ENCODE measurements around the gene NOS1AP. TPM values are rescaled to one million over a fixed set of nuclear protein-coding genes. Genes with fewer than 3 reads are reported as not detected.

NOS1AP gene
- total and polyA plus RNA-seq, 2 donors (not counting 3 experiments of a cell fraction or from before 2014, with no cell fraction given), result 1.3 to 5.4 TPM

- Histone ChIP-seq H3K36me3 (ENCODE audit: control insufficient read depth in 2 of 2, extremely low read depth in 1 of 2, insufficient read depth in 2 of 2, low read length in 2 of 2) (no peaks in the 10 kb centered on the region), H3K9me3 (replicated peaks; ENCODE audit: control insufficient read depth, insufficient read depth, low read length) (no peaks in the 10 kb centered on the region), H4K20me1 (replicated peaks; ENCODE audit: control insufficient read depth, extremely low read depth, insufficient read depth, low read length) (no peaks in the 10 kb centered on the region), H3K27ac (ENCODE audit: insufficient read depth, low read depth, low read length) (no peak overlapping the region), H3K4me3 (replicated peaks in 1 of 3; ENCODE audit: insufficient read depth in 1 of 3, low read depth in 1 of 3, low read length in 3 of 3) (no peak overlapping the region), H3K4me2 (ENCODE audit: insufficient read depth, low read length) (no peak overlapping the region), H2AFZ (ENCODE audit: low read depth, low read length) (peak overlapping the region; percentile 17), H3K4me1 (ENCODE audit: control insufficient read depth, extremely low read depth, insufficient read depth, low read length) (no peaks in the 10 kb centered on the region), H3K27me3 (ENCODE audit: control insufficient read depth in 2 of 2, insufficient read depth in 2 of 2, low read length in 2 of 2) (no peaks in the 10 kb centered on the region), H3K79me2 (ENCODE audit: control insufficient read depth, insufficient read depth, low read length) (no peaks in the 10 kb centered on the region), H3K9ac (replicated peaks; ENCODE audit: extremely low read depth, insufficient read depth, low read length) (no peak overlapping the region), H3K9me1 (replicated peaks; ENCODE audit: control insufficient read depth, extremely low read depth, insufficient read depth, low read length) (no peaks in the 10 kb centered on the region)
- ChIA-PET POLR2A (no interaction called here), CTCF (interaction anchor here (1.1 to 1.4 kb wide), 4 partner anchors 15 to 339 kb away, joined by 3 to 4 read pairs (median 3); no protein-coding TSS in a partner anchor)
- intact Hi-C loops (cut with micrococcal nuclease) (no loop called here), dilution Hi-C loops (cut with MboI; ENCODE audit: extremely low pct_ligation_motif_present, low sequenced_read_pairs) (no loop called here)
- FAIRE-seq (peak; percentile 18), DNase-seq (ENCODE audit: low read depth, low spot score) (no peak)
- no TSS peak for BruUV-seq (replicated peaks)
- TF ChIP-seq FOS (IDR thresholded peaks at IDR 0.05; ENCODE audit: borderline replicate concordance, insufficient read depth, low read length), result no peak
- no peak for TF ChIP-seq POLR2AphosphoS5 (IDR thresholded peaks at IDR 0.05; ENCODE audit: insufficient read depth, low read depth, low read length)
- no peak for TF ChIP-seq MYC (IDR thresholded peaks at IDR 0.05; ENCODE audit: low read depth, low read length)
- no peak for TF ChIP-seq GATA2 (IDR thresholded peaks at IDR 0.05; ENCODE audit: insufficient read depth, insufficient read length, low read depth, low read length)
- TF ChIP-seq JUN (IDR thresholded peaks at IDR 0.05; ENCODE audit: borderline replicate concordance, insufficient read depth, insufficient read length, low read depth), result no peak
These were observed 6.9 kb upstream of the NOS1AP start for GRCh38 chr1:162062542-162063015.

DNA sequence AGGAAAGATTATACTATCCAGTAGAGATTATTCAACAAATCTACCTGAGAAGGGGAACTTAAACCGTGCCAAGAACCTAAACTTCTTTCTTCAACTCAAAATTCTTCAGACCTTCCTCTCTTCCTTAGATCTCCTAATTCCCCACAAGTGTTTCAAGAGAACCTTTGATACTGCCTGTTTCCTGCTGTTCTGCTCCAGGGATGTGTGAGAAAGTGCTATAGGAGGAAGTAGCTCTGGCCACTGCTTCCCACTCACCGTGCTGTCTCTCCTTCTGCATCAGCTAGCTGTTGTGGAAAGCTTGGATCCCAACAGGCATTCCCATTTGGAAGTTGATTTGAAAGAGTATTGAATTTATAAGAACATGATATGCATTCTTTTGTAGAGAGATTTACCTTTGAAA is 4.5 kb upstream of the NOS1AP start:
- ChIA-PET CTCF (interaction anchor here (0.9 kb wide), 1 partner anchor 157 kb away, joined by 3 read pairs; no protein-coding TSS in a partner anchor), POLR2A (interaction anchor here (0.6 kb wide), 1 partner anchor 165 kb away, joined by 3 read pairs; no protein-coding TSS in a partner anchor)
- Histone ChIP-seq H4K20me1 (replicated peaks; ENCODE audit: control insufficient read depth, extremely low read depth, insufficient read depth, low read length) (no peaks in the 10 kb centered on the region), H3K9me1 (replicated peaks; ENCODE audit: control insufficient read depth, extremely low read depth, insufficient read depth, low read length) (no peaks in the 10 kb centered on the region), H3K4me3 (replicated peaks in 1 of 3; ENCODE audit: insufficient read depth in 1 of 3, low read depth in 1 of 3, low read length in 3 of 3) (no peak overlapping the region), H3K36me3 (ENCODE audit: control insufficient read depth in 2 of 2, extremely low read depth in 1 of 2, insufficient read depth in 2 of 2, low read length in 2 of 2) (no peaks in the 10 kb centered on the region), H3K4me2 (ENCODE audit: insufficient read depth, low read length) (no peak overlapping the region), H3K9me3 (replicated peaks; ENCODE audit: control insufficient read depth, insufficient read depth, low read length) (no peaks in the 10 kb centered on the region), H3K4me1 (ENCODE audit: control insufficient read depth, extremely low read depth, insufficient read depth, low read length) (peaks cover 3% of the 10 kb centered on the region), H2AFZ (ENCODE audit: low read depth, low read length) (no peak overlapping the region), H3K79me2 (ENCODE audit: control insufficient read depth, insufficient read depth, low read length) (no peaks in the 10 kb centered on the region), H3K27ac (ENCODE audit: insufficient read depth, low read depth, low read length) (no peak overlapping the region), H3K9ac (replicated peaks; ENCODE audit: extremely low read depth, insufficient read depth, low read length) (no peak overlapping the region), H3K27me3 (ENCODE audit: control insufficient read depth in 2 of 2, insufficient read depth in 2 of 2, low read length in 2 of 2) (no peaks in the 10 kb centered on the region)
- no TSS peak for BruUV-seq (replicated peaks)
- intact Hi-C loops (cut with micrococcal nuclease), result no loop called here
- TF ChIP-seq POLR2AphosphoS5 (IDR thresholded peaks at IDR 0.05; ENCODE audit: insufficient read depth, low read depth, low read length), result no peak
- TF ChIP-seq EZH2 (IDR thresholded peaks at IDR 0.05; ENCODE audit: borderline replicate concordance, low read depth, low read length, severe bottlenecking), result no peak
- no peak for TF ChIP-seq MAX (IDR thresholded peaks at IDR 0.05; ENCODE audit: insufficient read depth, insufficient read length)
- no peak for TF ChIP-seq POLR2A (IDR thresholded peaks at IDR 0.05; ENCODE audit: low read depth, low read length)
- TF ChIP-seq CTCF (IDR thresholded peaks at IDR 0.05; ENCODE audit: extremely low read depth in 1 of 2, insufficient read depth in 1 of 2, low read depth in 1 of 2, low read length in 2 of 2), result no peak
- no peak for TF ChIP-seq GATA2 (IDR thresholded peaks at IDR 0.05; ENCODE audit: insufficient read depth, insufficient read length, low read depth, low read length)
- no peak for TF ChIP-seq MYC (IDR thresholded peaks at IDR 0.05; ENCODE audit: low read depth, low read length)
- TF ChIP-seq JUN (IDR thresholded peaks at IDR 0.05; ENCODE audit: borderline replicate concordance, insufficient read depth, insufficient read length, low read depth), result no peak
- TF ChIP-seq FOS (IDR thresholded peaks at IDR 0.05; ENCODE audit: borderline replicate concordance, insufficient read depth, low read length), result no peak
- dilution Hi-C loops (cut with MboI; ENCODE audit: extremely low pct_ligation_motif_present, low sequenced_read_pairs), result no loop called here
- DNase-seq (ENCODE audit: low read depth, low spot score), result no peak
- FAIRE-seq, result no peak
